Bronchial epithelial cell (primary cell): ENCODE results near the gene FOXO3. TPM values are rescaled to one million over a fixed set of nuclear protein-coding genes. Genes with fewer than 3 reads are reported as not detected.

Experiments
- DNase-seq: peaks from one replicate; pipeline ENCODE4 v3.0.0-alpha.2; 2010; ENCODE audit warnings: low read depth
- FAIRE-seq: peaks from 2 replicates; lab custom pipeline; 2011; peaks lifted over from hg19 to GRCh38; lab: Jason Lieb, UNC
- H3K27me3 ChIP-seq: 2 replicates; pipeline ENCODE4 v1.5.1; 2011; ENCODE audit warnings: low read length; ENCODE audit not compliant: control insufficient read depth, insufficient read depth
- H3K36me3 ChIP-seq: 2 replicates; pipeline ENCODE4 v1.5.1; 2011; ENCODE audit warnings: low read length; ENCODE audit not compliant: control insufficient read depth, insufficient read depth
- H3K4me3 ChIP-seq: 2 replicates; pipeline ENCODE4 v1.5.1; 2011; ENCODE audit warnings: mild to moderate bottlenecking, low read depth, low read length, control low read depth
- total RNA-seq: library from RNA; depleted of rRNA; stranded (reverse); fragments of >200 nt; gene quantifications from 2 replicates; pipeline ENCODE4 v1.2.1, GENCODE V29; 2014
- TF ChIP-seq, protein P1 (sequence below): IDR thresholded peaks from 2 replicates; pipeline ENCODE4 v1.5.1; 2011; ENCODE audit warnings: mild to moderate bottlenecking, moderate library complexity, low read length, control low read depth, inconsistent platforms; ENCODE audit not compliant: insufficient read depth, severe bottlenecking

FOXO3 gene
- total RNA-seq, 1 donor from 2014 or later: 28.7 TPM

DNA sequence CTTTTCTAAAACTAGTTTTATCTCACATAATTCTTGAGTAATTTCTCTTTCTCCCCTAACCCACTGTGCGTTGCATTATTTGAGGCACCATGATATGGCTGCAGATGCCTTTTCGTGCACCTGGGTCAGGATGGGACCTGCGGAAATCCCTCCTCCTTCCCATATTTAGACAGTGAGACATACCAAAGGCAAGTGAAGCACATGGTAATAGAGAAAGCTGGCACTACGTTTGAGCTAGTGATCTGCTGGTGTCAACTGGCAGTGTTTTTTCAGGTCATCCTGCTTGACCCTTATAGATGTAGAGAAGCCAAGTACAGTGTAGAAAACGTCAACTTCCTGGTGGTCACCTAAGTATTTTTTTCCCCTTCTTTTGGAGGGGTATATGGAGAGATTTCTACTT is 71.7 kb downstream of the FOXO3 start:
- DNase-seq (peak; percentile 23), FAIRE-seq (no peak)
- Histone ChIP-seq H3K4me3 (no peak overlapping the region), H3K27me3 (no peaks in the 10 kb centered on the region), H3K36me3 (no peaks in the 10 kb centered on the region)
- TF ChIP-seq, protein P1, sequence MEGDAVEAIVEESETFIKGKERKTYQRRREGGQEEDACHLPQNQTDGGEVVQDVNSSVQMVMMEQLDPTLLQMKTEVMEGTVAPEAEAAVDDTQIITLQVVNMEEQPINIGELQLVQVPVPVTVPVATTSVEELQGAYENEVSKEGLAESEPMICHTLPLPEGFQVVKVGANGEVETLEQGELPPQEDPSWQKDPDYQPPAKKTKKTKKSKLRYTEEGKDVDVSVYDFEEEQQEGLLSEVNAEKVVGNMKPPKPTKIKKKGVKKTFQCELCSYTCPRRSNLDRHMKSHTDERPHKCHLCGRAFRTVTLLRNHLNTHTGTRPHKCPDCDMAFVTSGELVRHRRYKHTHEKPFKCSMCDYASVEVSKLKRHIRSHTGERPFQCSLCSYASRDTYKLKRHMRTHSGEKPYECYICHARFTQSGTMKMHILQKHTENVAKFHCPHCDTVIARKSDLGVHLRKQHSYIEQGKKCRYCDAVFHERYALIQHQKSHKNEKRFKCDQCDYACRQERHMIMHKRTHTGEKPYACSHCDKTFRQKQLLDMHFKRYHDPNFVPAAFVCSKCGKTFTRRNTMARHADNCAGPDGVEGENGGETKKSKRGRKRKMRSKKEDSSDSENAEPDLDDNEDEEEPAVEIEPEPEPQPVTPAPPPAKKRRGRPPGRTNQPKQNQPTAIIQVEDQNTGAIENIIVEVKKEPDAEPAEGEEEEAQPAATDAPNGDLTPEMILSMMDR: no peak

DNA sequence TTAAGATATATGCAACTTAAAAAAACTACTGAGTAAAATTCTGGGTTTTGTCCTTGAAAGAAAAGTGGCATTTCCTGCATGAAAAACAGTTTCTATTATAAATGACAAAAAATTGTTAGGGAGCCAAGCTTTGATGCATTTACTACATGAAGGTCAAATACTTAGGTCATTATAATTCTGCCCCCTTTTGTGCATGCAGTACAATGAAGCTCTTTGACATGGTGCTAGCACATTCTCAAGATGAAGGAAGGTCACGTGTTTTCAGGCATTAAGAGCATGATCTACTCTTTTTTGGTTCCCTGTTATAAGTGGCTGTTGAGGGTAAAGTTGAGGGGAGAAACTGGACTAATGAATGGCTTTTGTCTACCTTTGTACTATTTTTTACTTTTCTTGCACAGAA is 72.7 kb downstream of the FOXO3 start:
- Histone ChIP-seq H3K4me3 (no peak overlapping the region), H3K36me3 (no peaks in the 10 kb centered on the region), H3K27me3 (no peaks in the 10 kb centered on the region)
- DNase-seq: no peak
- no peak for FAIRE-seq
- TF ChIP-seq, protein P1: no peak

DNA sequence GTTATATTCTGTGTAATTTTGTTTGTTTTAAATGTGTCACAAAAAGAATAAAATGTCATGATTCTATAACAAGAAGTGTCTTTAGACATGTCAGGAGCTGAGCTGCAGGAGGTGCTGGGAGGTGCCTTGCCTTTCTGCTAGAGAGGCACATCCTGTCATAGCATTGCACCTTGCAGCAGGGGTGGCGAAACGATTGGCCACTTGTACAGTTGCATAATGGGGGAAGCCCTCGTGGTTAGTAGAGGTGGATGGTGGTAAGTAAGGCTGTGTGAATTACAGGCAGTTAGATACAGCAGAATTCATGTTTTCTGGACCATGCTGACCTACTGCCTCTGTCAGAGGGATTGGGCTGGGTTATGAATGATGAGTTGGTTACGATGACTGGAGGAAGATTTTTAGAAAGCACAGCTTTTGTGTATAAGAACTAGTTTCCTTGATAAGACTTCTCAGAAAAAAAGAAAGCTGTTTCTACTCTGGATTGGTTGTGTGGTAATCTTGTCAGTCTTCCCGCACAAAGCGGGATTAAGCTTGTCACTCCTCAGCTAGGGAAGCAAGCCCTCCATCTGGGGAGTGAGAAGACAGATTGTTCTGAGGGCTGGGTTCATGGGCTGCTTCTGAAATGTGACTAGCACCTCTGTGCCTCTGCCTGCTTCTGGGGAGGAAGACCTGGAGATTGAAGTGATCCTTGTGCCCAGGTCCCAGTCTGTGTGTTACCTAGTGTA is 74.9 kb downstream of the FOXO3 start:
- H3K36me3 ChIP-seq: no peaks in the 10 kb centered on the region
- no peak overlapping the region for H3K4me3 ChIP-seq
- no peaks in the 10 kb centered on the region for H3K27me3 ChIP-seq
- TF ChIP-seq, protein P1: no peak
- no peak for FAIRE-seq
- DNase-seq: no peak

DNA sequence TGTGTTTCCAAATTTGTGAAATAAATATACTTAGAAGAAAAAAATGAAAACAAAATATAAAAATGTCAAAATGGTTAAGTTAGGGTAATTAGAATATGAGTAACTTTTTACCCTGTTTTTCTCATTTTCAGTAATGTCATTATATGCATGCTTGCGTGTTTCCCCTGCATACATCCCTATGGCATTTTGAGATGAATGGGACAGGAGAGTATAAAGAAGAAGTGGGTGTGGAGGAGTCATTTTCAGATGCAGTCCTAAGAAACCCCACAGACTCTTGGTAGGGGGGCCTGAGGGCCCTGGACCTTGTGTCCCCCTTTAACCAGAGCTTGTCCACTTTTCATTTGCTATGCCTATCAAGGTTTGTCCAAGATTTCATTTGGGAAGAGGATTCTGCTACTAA is 77.2 kb downstream of the FOXO3 start:
- TF ChIP-seq, protein P1: no peak
- no peak overlapping the region for H3K4me3 ChIP-seq
- DNase-seq: no peak
- FAIRE-seq: no peak
- no peaks in the 10 kb centered on the region for H3K36me3 ChIP-seq
- no peaks in the 10 kb centered on the region for H3K27me3 ChIP-seq

DNA sequence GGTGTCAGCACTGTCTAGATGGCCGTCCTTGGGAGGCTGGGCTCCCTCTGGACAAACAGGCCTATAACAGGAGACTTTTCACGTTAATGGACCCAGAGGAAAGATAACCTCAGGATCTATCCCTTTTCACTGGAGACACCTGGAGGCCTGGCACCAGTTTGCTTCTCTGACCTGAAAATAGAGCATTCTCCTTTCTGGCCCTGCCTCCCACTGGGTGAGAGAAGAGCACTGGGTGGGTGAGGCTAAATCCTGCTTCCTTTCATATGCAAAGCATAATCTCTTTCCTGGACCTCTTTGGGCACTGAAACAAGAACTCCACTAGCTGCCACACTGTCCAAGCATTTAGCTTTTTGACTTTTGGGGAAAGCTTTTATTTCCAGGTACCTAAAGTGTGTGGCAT is 78.3 kb downstream of the FOXO3 start:
- no peak for DNase-seq
- no peak for FAIRE-seq
- no peaks in the 10 kb centered on the region for H3K27me3 ChIP-seq
- TF ChIP-seq, protein P1: no peak
- H3K4me3 ChIP-seq: no peak overlapping the region
- no peaks in the 10 kb centered on the region for H3K36me3 ChIP-seq

DNA sequence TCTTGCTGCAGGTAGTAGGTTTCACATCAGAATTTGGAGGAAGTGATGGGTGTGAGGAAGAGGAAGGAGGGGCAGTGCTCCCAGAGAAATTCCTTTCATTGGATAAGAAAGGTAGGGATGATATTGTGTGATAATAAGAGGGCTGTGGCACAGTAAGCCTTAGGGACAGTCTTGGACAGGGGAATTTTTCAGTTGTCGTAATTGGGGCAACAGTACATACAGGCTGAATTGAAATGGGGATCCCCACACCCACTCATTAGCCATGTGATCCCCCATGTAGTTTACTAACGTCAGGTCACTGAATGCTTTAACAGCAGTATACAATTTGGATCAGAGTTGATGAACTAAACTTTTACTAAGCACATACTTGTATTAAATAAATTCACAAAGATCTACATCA is 79.4 kb downstream of the FOXO3 start:
- Histone ChIP-seq H3K36me3 (no peaks in the 10 kb centered on the region), H3K4me3 (no peak overlapping the region), H3K27me3 (no peaks in the 10 kb centered on the region)
- DNase-seq (no peak), FAIRE-seq (no peak)
- TF ChIP-seq, protein P1: no peak
